GM12873 (cell line): ENCODE measurements around the gene KLF1.

Source experiments
- CTCF ChIP-seq: IDR thresholded peaks from 2 replicates; pipeline ENCODE4 v1.5.1; 2012; ENCODE audit warnings: low read depth, mild to moderate bottlenecking, moderate library complexity, low read length, control low read depth; ENCODE audit not compliant: insufficient read depth; ENCODE audit errors: missing control alignments

The KLF1 gene

GRCh38 chr19:12836529-12836863 lies 50.5 kb downstream of the KLF1 start:
- TF ChIP-seq CTCF = no peak

GRCh38 chr19:12834976-12835757 lies 51.8 kb downstream of the KLF1 start:
- TF ChIP-seq CTCF = no peak

GRCh38 chr19:12834566-12834943 lies 52.4 kb downstream of the KLF1 start, which contains the start of gene RTBDN:
TSS of gene RTBDN (minus strand) at chr19:12834579. CDS start at chr19:12829979, 4,600 bp downstream.
- TF ChIP-seq CTCF = no peak
